OCI-LY3 (cell line): ENCODE results near the gene CDH4.

ENCODE experiments used
- CTCF ChIP-seq: fragments of 200-600, 300-600 bp; sonication (generic); IDR thresholded peaks from 2 replicates; pipeline ENCODE4 v1.5.1; 2014; ENCODE audit warnings: antibody characterized with exemption, low read length, low read depth
- EZH2phosphoT487 ChIP-seq: fragments of 200-600 bp; shearing (Covaris generic); IDR thresholded peaks from 2 replicates; pipeline ENCODE4 v1.6.1; 2018; ENCODE audit warnings: antibody characterized with exemption, mixed run types, low read depth

GRCh38 chr20:61621852-61622251 lies 369.8 kb downstream of the CDH4 start:
- TF ChIP-seq CTCF (no peak), EZH2phosphoT487 (no peak)
